Measurements from ENCODE around the gene TGFBR3.

GRCh38 chr1:91789273-91789997 lies 96.5 kb downstream of the TGFBR3 start:
- TF ChIP-seq POLR2AphosphoS5 (IDR thresholded peaks at IDR 0.05; ENCODE audit: low read depth, low read length) (no peak), POLR2A (IDR thresholded peaks at IDR 0.05; ENCODE audit: low read depth, low read length) (no peak)
